Endothelial cell of umbilical vein (primary cell): ENCODE results near the gene SLC26A8. TPM values are rescaled to one million over a fixed set of nuclear protein-coding genes. Genes with fewer than 3 reads are reported as not detected.

Source experiments
- Bru-seq: library from RNA; stranded (reverse); fragments of 400-500 nt; gene quantifications from one replicate; lab custom pipeline; 2021; lab: Mats Ljungman, UMichigan
- BruChase-seq, 2 experiments: library from RNA; stranded (reverse); fragments of 400-500 nt; gene quantifications; one replicate each; lab custom pipeline; 2021; lab: Mats Ljungman, UMichigan
- BruUV-seq: library from RNA; stranded (reverse); fragments of 400-500 nt; replicated peaks from 2 replicates; lab custom pipeline; 2021; lab: Mats Ljungman, UMichigan
- CTCF ChIA-PET: fragments of 300-600, 350-600 bp; sonication (Branson Sonifier 250); formaldehyde crosslinking; loops from one replicate; lab custom pipeline; 2021; ENCODE audit warnings: antibody characterized with exemption, inconsistent platforms; lab: Charles Lee
- POLR2A ChIA-PET: fragments of 300-600, 350-600 bp; sonication (Branson Sonifier 250); formaldehyde crosslinking; loops from one replicate; lab custom pipeline; 2021; ENCODE audit warnings: antibody characterized with exemption, inconsistent platforms; lab: Charles Lee
- DNase-seq: peaks from one replicate; pipeline ENCODE4 v3.0.0-alpha.2; 2011; ENCODE audit warnings: low read depth, low spot score
- FAIRE-seq: peaks from 2 replicates; lab custom pipeline; 2011; peaks lifted over from hg19 to GRCh38; lab: Jason Lieb, UNC
- H2AFZ ChIP-seq: 2 replicates; pipeline ENCODE4 v1.6.0; 2012; ENCODE audit warnings: low read depth, low read length, control low read depth, inconsistent platforms
- H3K27ac ChIP-seq: 2 replicates; pipeline ENCODE4 v1.5.1; 2011; ENCODE audit warnings: low read depth, mild to moderate bottlenecking, control low read depth, low read length, moderate library complexity; ENCODE audit not compliant: insufficient read depth
- H3K27me3 ChIP-seq, 2 experiments: 2 replicates each; pipeline versions ENCODE4 v1.6.0 to v1.6.1; 2011; ENCODE audit warnings: low read length in 2 of 2, mixed read lengths in 1 of 2; ENCODE audit not compliant: control insufficient read depth in 2 of 2, insufficient read depth in 2 of 2
- H3K36me3 ChIP-seq, 2 experiments: 2 replicates in 1 of 2; 3 replicates in 1 of 2; pipeline ENCODE4 v1.5.1; 2011; ENCODE audit warnings: low read length in 2 of 2, mild to moderate bottlenecking in 1 of 2, moderate library complexity in 1 of 2; ENCODE audit not compliant: control insufficient read depth in 2 of 2, insufficient read depth in 2 of 2; ENCODE audit errors: extremely low read depth in 1 of 2
- H3K4me1 ChIP-seq: 3 replicates; pipeline ENCODE4 v1.5.1; 2011; ENCODE audit warnings: mild to moderate bottlenecking, low read length; ENCODE audit not compliant: control insufficient read depth, insufficient read depth; ENCODE audit errors: extremely low read depth
- H3K4me2 ChIP-seq: 2 replicates; pipeline ENCODE4 v1.6.1; 2011; ENCODE audit warnings: low read length, control low read depth, mixed read lengths; ENCODE audit not compliant: insufficient read depth
- H3K4me3 ChIP-seq, 3 experiments: fragments of 200-600 bp in 1 of 3; sonication (generic), shearing (Covaris generic) in 1 of 3; replicated peaks in 1 of 3; 2 replicates each; pipeline ENCODE4 v1.5.1; 2011 to 2016; ENCODE audit warnings: control low read depth in 3 of 3, low read length in 3 of 3, mild to moderate bottlenecking in 2 of 3, inconsistent platforms in 1 of 3, low read depth in 1 of 3, moderate library complexity in 1 of 3; ENCODE audit not compliant: insufficient read depth in 1 of 3
- H3K79me2 ChIP-seq: 2 replicates; pipeline ENCODE4 v1.6.0; 2012; ENCODE audit warnings: low read length, inconsistent platforms; ENCODE audit not compliant: control insufficient read depth, insufficient read depth
- H3K9ac ChIP-seq: replicated peaks from 2 replicates; pipeline ENCODE3; 2011; ENCODE audit warnings: low read length, control low read depth; ENCODE audit not compliant: insufficient read depth; ENCODE audit errors: extremely low read depth
- H3K9me1 ChIP-seq: replicated peaks from 3 replicates; pipeline ENCODE4 v1.6.0; 2011; ENCODE audit warnings: mild to moderate bottlenecking, low read length; ENCODE audit not compliant: control insufficient read depth, insufficient read depth; ENCODE audit errors: extremely low read depth
- H3K9me3 ChIP-seq: replicated peaks from 2 replicates; pipeline ENCODE4 v1.5.1; 2012; ENCODE audit warnings: low read length, inconsistent platforms; ENCODE audit not compliant: control insufficient read depth, insufficient read depth
- H4K20me1 ChIP-seq: replicated peaks from 2 replicates; pipeline ENCODE3; 2011; ENCODE audit warnings: mild to moderate bottlenecking, low read length; ENCODE audit not compliant: control insufficient read depth, insufficient read depth; ENCODE audit errors: extremely low read depth
- EZH2 ChIP-seq: IDR thresholded peaks from 2 replicates; pipeline ENCODE4 v1.6.1; 2012; ENCODE audit warnings: borderline replicate concordance, low read depth, mild to moderate bottlenecking, moderate library complexity, low read length, inconsistent platforms; ENCODE audit not compliant: severe bottlenecking
- FOS ChIP-seq: IDR thresholded peaks from 2 replicates; pipeline ENCODE4 v1.6.1; 2011; ENCODE audit warnings: mild to moderate bottlenecking, low read length, moderate library complexity, borderline replicate concordance; ENCODE audit not compliant: insufficient read depth
- GATA2 ChIP-seq: IDR thresholded peaks from 2 replicates; pipeline ENCODE4 v1.7.0; 2011; ENCODE audit warnings: low read depth, mild to moderate bottlenecking, moderate library complexity, mixed read lengths, low read length; ENCODE audit not compliant: insufficient read length, insufficient read depth
- JUN ChIP-seq: IDR thresholded peaks from 2 replicates; pipeline ENCODE4 v1.6.1; 2011; ENCODE audit warnings: borderline replicate concordance, low read depth; ENCODE audit not compliant: insufficient read length, insufficient read depth
- MYC ChIP-seq: IDR thresholded peaks from one replicate; pipeline ENCODE4 v1.6.1; 2011; ENCODE audit warnings: mild to moderate bottlenecking, low read depth, low read length
- POLR2A ChIP-seq: IDR thresholded peaks from 2 replicates; pipeline ENCODE4 v1.6.1; 2012; ENCODE audit warnings: low read depth, mild to moderate bottlenecking, control low read depth, low read length
- POLR2AphosphoS5 ChIP-seq: IDR thresholded peaks from 2 replicates; pipeline ENCODE4 v1.6.1; 2012; ENCODE audit warnings: low read depth, mild to moderate bottlenecking, control low read depth, low read length, moderate library complexity; ENCODE audit not compliant: insufficient read depth
- dilution Hi-C: fragments of 300-500 bp; cut with MboI; formaldehyde crosslinking; loops from one replicate; pipeline ENCODE4 v1.15.0; 2019; ENCODE audit warnings: low sequenced_read_pairs; ENCODE audit not compliant: extremely low pct_ligation_motif_present
- intact Hi-C: fragments of 100-400 bp; cut with micrococcal nuclease; formaldehyde crosslinking; loops from one replicate; pipeline ENCODE4 v1.10.0; 2022
- long read RNA-seq: library from polyadenylated mRNA; stranded (forward); transcript quantifications from one replicate; pipeline ENCODE4 v2.0.0, GENCODE V29; 2021
- polyA minus RNA-seq, 3 experiments: library from RNA; depleted of rRNA, polyadenylated mRNA; stranded (reverse); fragments of >200 nt; gene quantifications; 1 replicate in 1 of 3; 2 replicates in 2 of 3; pipeline ENCODE4 v1.2.3, GENCODE V29; 2011
- polyA plus RNA-seq, 4 experiments: library from polyadenylated mRNA; depleted of rRNA in 3 of 4; stranded (reverse) in 3 of 4; unstranded in 1 of 4; fragments of >200 nt; gene quantifications; 2 replicates each; pipeline versions ENCODE4 v1.2.1 to v1.2.3, GENCODE V29; 2011 to 2012; ENCODE audit warnings: missing spikeins in 1 of 4
- total RNA-seq: library from RNA; stranded (reverse); gene quantifications from 2 replicates; pipeline ENCODE4 v1.2.3, GENCODE V29; 2021
- TF ChIP-seq, protein P1 (sequence below): IDR thresholded peaks from 2 replicates; pipeline ENCODE4 v1.6.1; 2011; ENCODE audit not compliant: insufficient read depth, insufficient read length
- TF ChIP-seq, protein P2 (sequence below), 2 donors: IDR thresholded peaks; 1 replicate in 1 of 2; 2 replicates in 1 of 2; pipeline ENCODE4 v1.5.1; 2011; ENCODE audit warnings: low read length in 2 of 2, mild to moderate bottlenecking in 2 of 2, moderate library complexity in 2 of 2, control low read depth in 1 of 2, inconsistent platforms in 1 of 2, low read depth in 1 of 2; ENCODE audit not compliant: insufficient read depth in 1 of 2; ENCODE audit errors: extremely low read depth in 1 of 2

The SLC26A8 gene, protein sequence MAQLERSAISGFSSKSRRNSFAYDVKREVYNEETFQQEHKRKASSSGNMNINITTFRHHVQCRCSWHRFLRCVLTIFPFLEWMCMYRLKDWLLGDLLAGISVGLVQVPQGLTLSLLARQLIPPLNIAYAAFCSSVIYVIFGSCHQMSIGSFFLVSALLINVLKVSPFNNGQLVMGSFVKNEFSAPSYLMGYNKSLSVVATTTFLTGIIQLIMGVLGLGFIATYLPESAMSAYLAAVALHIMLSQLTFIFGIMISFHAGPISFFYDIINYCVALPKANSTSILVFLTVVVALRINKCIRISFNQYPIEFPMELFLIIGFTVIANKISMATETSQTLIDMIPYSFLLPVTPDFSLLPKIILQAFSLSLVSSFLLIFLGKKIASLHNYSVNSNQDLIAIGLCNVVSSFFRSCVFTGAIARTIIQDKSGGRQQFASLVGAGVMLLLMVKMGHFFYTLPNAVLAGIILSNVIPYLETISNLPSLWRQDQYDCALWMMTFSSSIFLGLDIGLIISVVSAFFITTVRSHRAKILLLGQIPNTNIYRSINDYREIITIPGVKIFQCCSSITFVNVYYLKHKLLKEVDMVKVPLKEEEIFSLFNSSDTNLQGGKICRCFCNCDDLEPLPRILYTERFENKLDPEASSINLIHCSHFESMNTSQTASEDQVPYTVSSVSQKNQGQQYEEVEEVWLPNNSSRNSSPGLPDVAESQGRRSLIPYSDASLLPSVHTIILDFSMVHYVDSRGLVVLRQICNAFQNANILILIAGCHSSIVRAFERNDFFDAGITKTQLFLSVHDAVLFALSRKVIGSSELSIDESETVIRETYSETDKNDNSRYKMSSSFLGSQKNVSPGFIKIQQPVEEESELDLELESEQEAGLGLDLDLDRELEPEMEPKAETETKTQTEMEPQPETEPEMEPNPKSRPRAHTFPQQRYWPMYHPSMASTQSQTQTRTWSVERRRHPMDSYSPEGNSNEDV
- total RNA-seq (not detected in 2 replicates), polyA plus RNA-seq (0.01 and 0.08 TPM in 2 replicates), polyA minus RNA-seq (not detected in 2 replicates), Bru-seq, nascent RNA (percentile 8 among the genes with signal in this experiment), BruChase-seq, experiment 1, labeled RNA remaining after a 6-hour chase (percentile 8 among the genes with signal in this experiment), BruChase-seq, experiment 2, labeled RNA remaining after a 2-hour chase (percentile 8 among the genes with signal in this experiment)
- polyA plus RNA-seq (2011; cell fraction: cytosol; rRNA removed), result 0.03 TPM in 1 of 2 replicates, not detected in the other
- polyA plus RNA-seq (2011; cell fraction: nucleus; rRNA removed), result 0.06 and 0.07 TPM in 2 replicates
- 0.04 TPM in 1 of 2 replicates, not detected in the other for polyA plus RNA-seq (2012)
- polyA minus RNA-seq (2011; cell fraction: cytosol; rRNA and poly(A)+ RNA removed), result not detected
- 0.19 TPM in 1 of 2 replicates, not detected in the other for polyA minus RNA-seq (2011; cell fraction: nucleus; rRNA and poly(A)+ RNA removed)
- long read RNA-seq, partial matches to known transcripts, result 0 of 2 reads
- long read RNA-seq, other reads (novel, unspliced or antisense), result 2 of 2 reads

DNA sequence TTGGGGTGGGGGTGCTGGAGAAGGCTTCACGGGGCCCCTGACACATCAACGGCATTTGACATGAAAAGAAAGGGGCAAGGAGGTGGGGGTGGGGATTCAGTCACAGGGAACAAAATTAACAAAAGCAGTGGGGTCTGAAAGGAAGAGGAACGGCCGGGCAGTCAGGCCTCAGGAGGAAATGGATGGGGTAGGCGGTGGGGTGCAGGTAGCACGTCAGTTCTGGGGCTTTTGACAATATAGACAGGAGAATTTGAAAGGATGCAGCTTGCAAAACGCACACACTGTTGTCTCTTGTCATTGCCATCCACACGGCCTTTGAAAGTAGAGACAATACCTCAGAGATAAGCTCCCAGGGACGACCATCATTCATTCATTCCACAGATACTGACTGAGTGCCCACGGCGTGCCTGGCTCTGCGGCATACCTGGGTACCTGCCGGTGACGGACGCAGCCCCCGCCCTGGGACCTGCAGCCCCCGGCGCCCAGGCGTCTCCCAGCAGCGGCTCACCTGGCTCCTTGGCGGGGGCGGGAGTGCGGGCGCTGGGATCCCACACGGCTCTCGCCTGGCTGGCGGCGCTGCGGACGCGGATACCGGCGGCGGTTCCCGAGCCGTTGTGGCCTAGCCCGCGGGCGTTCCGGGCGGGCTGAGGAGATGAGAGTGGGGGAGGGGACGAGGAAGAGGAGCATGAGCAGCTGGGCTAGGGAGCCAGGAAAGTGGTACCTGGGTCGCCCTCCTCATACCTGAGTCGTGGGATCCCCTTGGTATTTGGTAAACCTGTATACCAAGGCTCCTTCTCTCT lies at the start of gene SLC26A8:
SLC26A8 (minus strand) TSS at position 646 of the 800 bp plus-strand sequence. CDS start 4,934 bp downstream, outside the sequence.
- H3K27me3 ChIP-seq, result no peaks in the 10 kb centered on the region
- CTCF ChIA-PET, result no interaction called here
- DNase-seq (no peak), FAIRE-seq (no peak)
- H3K9me3 ChIP-seq, result no peaks in the 10 kb centered on the region
- no peak within 1 kb of the TSS for H3K9ac ChIP-seq
- no peak within 1 kb of the TSS for H3K4me3 ChIP-seq
- H3K4me2 ChIP-seq, result no peak within 1 kb of the TSS
- BruUV-seq, result no TSS peak
- H3K36me3 ChIP-seq, result no peaks in the 10 kb centered on the region
- H3K27ac ChIP-seq, result no peak within 1 kb of the TSS
- peaks cover 13% of the 10 kb centered on the region for H3K79me2 ChIP-seq
- H3K4me1 ChIP-seq, result peaks cover 18% of the 10 kb centered on the region
- POLR2A ChIA-PET, result no interaction called here
- H3K9me1 ChIP-seq, result no peaks in the 10 kb centered on the region
- H4K20me1 ChIP-seq, result no peaks in the 10 kb centered on the region
- intact Hi-C loops, result no loop called here
- peak within 1 kb of the TSS; percentile 25 for H2AFZ ChIP-seq
- dilution Hi-C loops, result no loop called here
- TF ChIP-seq FOS (no peak), MYC (no peak), POLR2AphosphoS5 (no peak), GATA2 (no peak), JUN (no peak), POLR2A (no peak), EZH2 (no peak)
- TF ChIP-seq, protein P1, sequence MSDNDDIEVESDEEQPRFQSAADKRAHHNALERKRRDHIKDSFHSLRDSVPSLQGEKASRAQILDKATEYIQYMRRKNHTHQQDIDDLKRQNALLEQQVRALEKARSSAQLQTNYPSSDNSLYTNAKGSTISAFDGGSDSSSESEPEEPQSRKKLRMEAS, result no peak
- TF ChIP-seq, protein P2, sequence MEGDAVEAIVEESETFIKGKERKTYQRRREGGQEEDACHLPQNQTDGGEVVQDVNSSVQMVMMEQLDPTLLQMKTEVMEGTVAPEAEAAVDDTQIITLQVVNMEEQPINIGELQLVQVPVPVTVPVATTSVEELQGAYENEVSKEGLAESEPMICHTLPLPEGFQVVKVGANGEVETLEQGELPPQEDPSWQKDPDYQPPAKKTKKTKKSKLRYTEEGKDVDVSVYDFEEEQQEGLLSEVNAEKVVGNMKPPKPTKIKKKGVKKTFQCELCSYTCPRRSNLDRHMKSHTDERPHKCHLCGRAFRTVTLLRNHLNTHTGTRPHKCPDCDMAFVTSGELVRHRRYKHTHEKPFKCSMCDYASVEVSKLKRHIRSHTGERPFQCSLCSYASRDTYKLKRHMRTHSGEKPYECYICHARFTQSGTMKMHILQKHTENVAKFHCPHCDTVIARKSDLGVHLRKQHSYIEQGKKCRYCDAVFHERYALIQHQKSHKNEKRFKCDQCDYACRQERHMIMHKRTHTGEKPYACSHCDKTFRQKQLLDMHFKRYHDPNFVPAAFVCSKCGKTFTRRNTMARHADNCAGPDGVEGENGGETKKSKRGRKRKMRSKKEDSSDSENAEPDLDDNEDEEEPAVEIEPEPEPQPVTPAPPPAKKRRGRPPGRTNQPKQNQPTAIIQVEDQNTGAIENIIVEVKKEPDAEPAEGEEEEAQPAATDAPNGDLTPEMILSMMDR (IDR thresholded peaks at IDR 0.05; ENCODE audit: extremely low read depth in 1 of 2, insufficient read depth in 1 of 2, low read depth in 1 of 2, low read length in 2 of 2), result no peak
